ENCODE measurements around the gene ADORA2B. TPM values are rescaled to one million over a fixed set of nuclear protein-coding genes. Genes with fewer than 3 reads are reported as not detected.

Gene ADORA2B
- polyA plus RNA-seq, 1 of the 3 experiments (the other 2 are of a cell fraction): 12.6 TPM

DNA sequence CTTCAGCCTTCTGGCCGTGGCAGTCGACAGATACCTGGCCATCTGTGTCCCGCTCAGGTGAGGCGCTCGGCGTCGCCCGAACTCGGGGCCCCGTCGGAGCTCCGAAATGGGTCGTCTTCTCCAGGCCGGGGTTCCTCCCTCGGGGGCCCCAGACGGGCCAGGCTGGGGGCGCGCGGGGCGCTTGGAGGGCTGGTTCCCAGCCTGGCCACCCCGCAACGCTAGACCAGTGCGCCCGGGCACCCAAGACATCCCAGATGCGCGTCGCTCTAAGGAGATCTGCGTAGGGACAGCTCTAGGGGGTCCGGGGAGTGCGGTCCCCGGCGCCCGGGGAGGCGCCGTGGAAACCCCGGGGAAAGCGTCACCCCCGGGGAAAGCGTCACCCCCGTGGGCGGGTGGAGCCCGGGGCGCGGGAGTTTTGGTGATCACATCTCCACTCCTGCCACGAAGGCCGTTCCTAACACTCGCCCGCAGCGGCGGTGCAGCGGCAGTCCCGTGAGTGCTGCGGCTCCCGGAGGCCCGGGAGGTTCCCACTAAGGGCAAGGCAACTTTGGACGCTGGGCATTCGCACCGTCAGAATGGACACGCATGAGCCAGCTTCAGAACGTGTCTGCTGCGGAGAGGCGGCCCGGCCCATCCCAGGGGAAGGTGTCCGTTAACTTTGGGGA is 729 bp downstream of the ADORA2B start (continued):
- TF ChIP-seq, protein P1, sequence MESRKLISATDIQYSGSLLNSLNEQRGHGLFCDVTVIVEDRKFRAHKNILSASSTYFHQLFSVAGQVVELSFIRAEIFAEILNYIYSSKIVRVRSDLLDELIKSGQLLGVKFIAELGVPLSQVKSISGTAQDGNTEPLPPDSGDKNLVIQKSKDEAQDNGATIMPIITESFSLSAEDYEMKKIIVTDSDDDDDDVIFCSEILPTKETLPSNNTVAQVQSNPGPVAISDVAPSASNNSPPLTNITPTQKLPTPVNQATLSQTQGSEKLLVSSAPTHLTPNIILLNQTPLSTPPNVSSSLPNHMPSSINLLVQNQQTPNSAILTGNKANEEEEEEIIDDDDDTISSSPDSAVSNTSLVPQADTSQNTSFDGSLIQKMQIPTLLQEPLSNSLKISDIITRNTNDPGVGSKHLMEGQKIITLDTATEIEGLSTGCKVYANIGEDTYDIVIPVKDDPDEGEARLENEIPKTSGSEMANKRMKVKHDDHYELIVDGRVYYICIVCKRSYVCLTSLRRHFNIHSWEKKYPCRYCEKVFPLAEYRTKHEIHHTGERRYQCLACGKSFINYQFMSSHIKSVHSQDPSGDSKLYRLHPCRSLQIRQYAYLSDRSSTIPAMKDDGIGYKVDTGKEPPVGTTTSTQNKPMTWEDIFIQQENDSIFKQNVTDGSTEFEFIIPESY (IDR thresholded peaks at IDR 0.05; ENCODE audit: borderline replicate concordance, low read depth): no peak
- no peak for TF ChIP-seq RXRA (IDR thresholded peaks at IDR 0.05; ENCODE audit: borderline replicate concordance, low read depth)

DNA sequence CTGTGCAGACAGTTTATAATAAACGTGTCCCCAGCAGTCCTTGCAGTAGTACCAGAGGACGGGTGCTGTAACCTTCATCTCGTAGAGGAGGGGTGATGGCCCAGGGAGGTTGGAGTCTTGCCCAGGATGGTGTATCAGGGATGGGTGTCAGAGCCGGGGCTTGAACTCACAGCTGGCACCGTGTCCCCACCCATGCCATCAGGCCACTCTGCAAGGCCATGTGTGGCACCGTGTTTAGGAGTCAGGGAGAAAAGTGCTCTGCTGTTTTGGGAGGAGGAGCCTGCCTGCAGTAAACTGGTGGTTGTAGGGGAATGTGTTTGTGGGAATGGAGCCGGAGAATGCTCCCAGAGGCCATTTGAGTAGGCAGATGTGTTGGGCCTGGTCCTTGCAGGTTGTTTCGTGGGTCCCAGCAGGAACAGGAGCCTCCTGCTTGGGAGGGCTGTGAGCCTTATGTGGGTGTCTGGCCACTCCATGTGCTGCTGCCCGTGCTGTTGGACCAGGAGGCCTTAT is 1.7 kb downstream of the ADORA2B start:
- H3K79me2 ChIP-seq (ENCODE audit: insufficient read depth): no peaks in the 10 kb centered on the region
- peak overlapping the region; percentile 95 for H3K4me2 ChIP-seq
- no peak for DNase-seq
- ChIA-PET CTCF (interaction anchor here (1.8 to 4.0 kb wide), 3 partner anchors 23 to 119 kb away, joined by 4 to 42 read pairs (median 20); partner anchors contain the start of genes TTC19 and ZSWIM7), POLR2A (no interaction called here)
- 81% methylated on average over 9 of the region's 9 CpGs for WGBS (ENCODE audit: low lambda C conversion rate)
- no peaks in the 10 kb centered on the region for H3F3A ChIP-seq (replicated peaks; ENCODE audit: insufficient read depth)
- peaks cover 0 to 7% of the 10 kb centered on the region in 2 experiments; a peak in 1 of 4 replicates for H3K4me1 ChIP-seq (ENCODE audit: control insufficient read depth in 1 of 2, insufficient read depth in 2 of 2, low read depth in 1 of 2, low read length in 1 of 2)
- H4K20me1 ChIP-seq (ENCODE audit: insufficient read depth): no peaks in the 10 kb centered on the region
- no peak overlapping the region for H2AFZ ChIP-seq (ENCODE audit: low read depth)
- TF ChIP-seq, protein P2, sequence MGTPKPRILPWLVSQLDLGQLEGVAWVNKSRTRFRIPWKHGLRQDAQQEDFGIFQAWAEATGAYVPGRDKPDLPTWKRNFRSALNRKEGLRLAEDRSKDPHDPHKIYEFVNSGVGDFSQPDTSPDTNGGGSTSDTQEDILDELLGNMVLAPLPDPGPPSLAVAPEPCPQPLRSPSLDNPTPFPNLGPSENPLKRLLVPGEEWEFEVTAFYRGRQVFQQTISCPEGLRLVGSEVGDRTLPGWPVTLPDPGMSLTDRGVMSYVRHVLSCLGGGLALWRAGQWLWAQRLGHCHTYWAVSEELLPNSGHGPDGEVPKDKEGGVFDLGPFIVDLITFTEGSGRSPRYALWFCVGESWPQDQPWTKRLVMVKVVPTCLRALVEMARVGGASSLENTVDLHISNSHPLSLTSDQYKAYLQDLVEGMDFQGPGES (IDR thresholded peaks at IDR 0.05; ENCODE audit: low read depth, low read length): no peak
- H3K36me3 ChIP-seq (replicated peaks in 1 of 2; ENCODE audit: control insufficient read depth in 1 of 2, insufficient read depth in 2 of 2, low read length in 1 of 2): no peaks in the 10 kb centered on the region
- no peak overlapping the region for H3K9ac ChIP-seq
- H3K9me3 ChIP-seq: no peaks in the 10 kb centered on the region
- H3K4me3 ChIP-seq (ENCODE audit: low read depth in 2 of 2, low read length in 1 of 2): peak overlapping the region in 1 of 2 experiments; percentile 71; a peak in 1 of 4 replicates
- no peaks in the 10 kb centered on the region for H3K9me2 ChIP-seq
- no peaks in the 10 kb centered on the region for H3K27me3 ChIP-seq (ENCODE audit: insufficient read depth)
- no peak overlapping the region for H3K27ac ChIP-seq (ENCODE audit: low read depth in 2 of 2, low read length in 1 of 2)

DNA sequence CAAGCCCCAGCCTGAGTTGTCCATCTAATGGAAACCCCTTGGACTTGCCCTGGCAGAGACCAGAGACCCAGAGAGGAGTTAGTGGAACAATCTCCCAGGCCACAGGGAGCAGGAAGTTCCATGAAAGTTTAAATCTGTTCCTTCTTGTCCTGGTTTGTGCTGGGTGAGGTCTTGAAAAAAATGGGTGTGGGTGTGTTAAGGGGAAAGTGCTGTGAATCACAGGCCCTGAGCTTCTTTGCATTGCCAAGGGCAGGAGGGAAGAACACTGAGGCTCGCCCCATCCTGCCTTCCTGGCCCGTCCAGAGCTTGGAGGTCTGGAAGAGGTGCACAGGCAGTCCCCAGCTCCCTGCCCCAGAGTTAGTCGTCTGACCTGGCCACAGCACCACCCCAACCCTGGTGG is 2.3 kb downstream of the ADORA2B start:
- TF ChIP-seq POLR2AphosphoS5 (IDR thresholded peaks at IDR 0.05; ENCODE audit: low read depth, low read length): no peak
- TF ChIP-seq, protein P3, sequence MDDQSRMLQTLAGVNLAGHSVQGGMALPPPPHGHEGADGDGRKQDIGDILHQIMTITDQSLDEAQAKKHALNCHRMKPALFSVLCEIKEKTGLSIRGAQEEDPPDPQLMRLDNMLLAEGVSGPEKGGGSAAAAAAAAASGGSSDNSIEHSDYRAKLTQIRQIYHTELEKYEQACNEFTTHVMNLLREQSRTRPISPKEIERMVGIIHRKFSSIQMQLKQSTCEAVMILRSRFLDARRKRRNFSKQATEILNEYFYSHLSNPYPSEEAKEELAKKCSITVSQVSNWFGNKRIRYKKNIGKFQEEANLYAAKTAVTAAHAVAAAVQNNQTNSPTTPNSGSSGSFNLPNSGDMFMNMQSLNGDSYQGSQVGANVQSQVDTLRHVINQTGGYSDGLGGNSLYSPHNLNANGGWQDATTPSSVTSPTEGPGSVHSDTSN (IDR thresholded peaks at IDR 0.05): no peak

More for the DNA sequence above, 2.3 kb downstream of the ADORA2B start:
- no peaks in the 10 kb centered on the region for H3K36me3 ChIP-seq (replicated peaks in 1 of 2; ENCODE audit: control insufficient read depth in 1 of 2, insufficient read depth in 2 of 2, low read length in 1 of 2)
- no peaks in the 10 kb centered on the region for H3K27me3 ChIP-seq (ENCODE audit: insufficient read depth)
- DNase-seq: no peak
- ChIA-PET CTCF (interaction anchor here (4.0 kb wide), 1 partner anchor 51 kb away, joined by 42 read pairs; the partner anchor contains the start of genes TTC19 and ZSWIM7), POLR2A (no interaction called here)
- H3K4me2 ChIP-seq: peak overlapping the region; percentile 95; the same call in 1 of the 2 replicates
- H3K9ac ChIP-seq: no peak overlapping the region
- no peaks in the 10 kb centered on the region for H3K9me3 ChIP-seq
- no peaks in the 10 kb centered on the region for H4K20me1 ChIP-seq (ENCODE audit: insufficient read depth)
- H3K27ac ChIP-seq (ENCODE audit: low read depth in 2 of 2, low read length in 1 of 2): no peak overlapping the region
- H3F3A ChIP-seq (replicated peaks; ENCODE audit: insufficient read depth): no peaks in the 10 kb centered on the region
- H3K79me2 ChIP-seq (ENCODE audit: insufficient read depth): no peaks in the 10 kb centered on the region
- H3K4me1 ChIP-seq (ENCODE audit: control insufficient read depth in 1 of 2, insufficient read depth in 2 of 2, low read depth in 1 of 2, low read length in 1 of 2): peaks cover 0 to 7% of the 10 kb centered on the region in 2 experiments; a peak in 1 of 4 replicates
- no peak overlapping the region for H3K4me3 ChIP-seq (ENCODE audit: low read depth in 2 of 2, low read length in 1 of 2)
- no peaks in the 10 kb centered on the region for H3K9me2 ChIP-seq
- whole genome bisulfite sequencing (ENCODE audit: low lambda C conversion rate): 81% methylated on average over 3 of the region's 3 CpGs
- H2AFZ ChIP-seq (ENCODE audit: low read depth): no peak overlapping the region
